Measurements from ENCODE around the gene ZNF107.
"Not testable (repeated sequence)": the region's sequence is repeated elsewhere in the genome, so short reads cannot be mapped to it uniquely, and the experiment has no call there.

Gene ZNF107

DNA sequence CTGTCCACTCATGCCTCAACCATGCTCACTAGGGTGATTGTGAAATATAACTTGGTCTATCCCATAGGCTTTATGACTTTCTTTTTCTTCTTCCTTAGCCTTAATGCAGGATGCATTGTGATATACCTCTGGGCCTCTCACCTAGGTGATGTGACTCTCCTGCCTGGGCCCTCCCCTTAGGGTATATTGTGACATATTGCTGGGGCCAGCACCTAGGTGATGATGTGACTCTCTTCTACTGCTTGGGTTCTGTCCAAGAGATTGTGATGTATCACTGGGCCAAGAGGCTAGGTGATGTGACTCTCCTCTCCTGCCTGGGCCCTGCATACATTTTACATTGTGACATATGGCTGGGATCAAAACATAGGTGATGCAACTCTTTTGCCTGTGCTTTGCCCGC, 14.7 kb upstream of the ZNF107 start:
- DNase-seq (ENCODE audit: low read depth) = no peak

DNA sequence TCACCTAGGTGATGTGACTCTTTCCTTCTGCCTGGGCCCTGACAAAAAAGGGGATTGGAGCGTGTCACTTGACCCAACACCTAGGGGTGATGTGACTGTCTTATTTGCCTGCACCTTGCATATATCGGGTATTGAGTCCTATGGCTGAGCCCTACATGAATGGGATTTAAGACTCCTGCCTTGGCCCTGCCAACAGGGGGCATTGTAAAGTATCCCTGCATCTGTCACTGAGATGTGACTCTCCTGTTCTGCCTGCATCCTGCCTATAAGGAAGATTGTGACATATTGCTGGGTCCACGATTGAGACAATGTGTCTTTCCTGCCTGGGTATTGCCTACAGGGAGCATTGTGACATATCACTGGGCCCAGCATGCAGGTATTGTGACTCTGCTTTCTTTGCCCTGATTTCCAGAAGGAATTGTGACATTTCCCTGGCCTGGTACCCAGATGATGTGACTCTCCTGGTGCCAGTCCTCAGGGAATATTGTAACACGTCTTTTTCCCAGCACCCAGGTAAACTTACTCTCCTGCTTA, 14.2 kb upstream of the ZNF107 start:
- no peak for DNase-seq (ENCODE audit: low read depth)

DNA sequence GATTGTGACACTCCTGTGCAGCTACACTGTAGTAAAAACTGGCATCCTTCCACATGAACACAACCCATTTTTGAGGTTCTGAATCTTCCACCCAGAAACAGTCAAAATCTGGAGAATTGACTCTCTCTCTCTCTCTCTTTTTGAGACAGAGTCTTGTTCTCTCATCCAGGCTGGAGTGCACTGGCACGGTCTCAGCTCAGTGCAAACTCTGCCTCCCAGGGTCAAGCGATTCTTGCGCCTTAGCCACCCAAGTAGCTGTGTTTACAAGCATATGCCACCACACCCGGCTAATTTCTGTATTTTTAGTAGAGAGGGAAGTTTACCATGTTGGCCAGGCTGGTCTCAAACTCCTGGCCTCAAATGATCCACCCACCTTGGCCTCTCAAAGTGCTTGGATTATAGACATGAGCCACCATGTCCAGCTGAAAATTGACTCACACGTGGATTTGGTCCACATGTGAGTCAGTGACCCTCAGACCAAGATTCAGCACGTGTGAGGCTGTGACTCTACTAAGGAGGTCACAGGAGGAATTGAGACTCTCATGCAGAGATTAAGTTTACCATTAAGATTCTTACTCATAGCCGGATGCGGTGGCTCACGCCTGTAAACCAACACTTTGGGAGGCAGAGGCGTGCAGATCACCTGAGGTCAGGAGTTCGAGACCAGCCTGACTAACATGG, 12.1 kb upstream of the ZNF107 start:
- DNase-seq (ENCODE audit: low read depth) = no peak

DNA sequence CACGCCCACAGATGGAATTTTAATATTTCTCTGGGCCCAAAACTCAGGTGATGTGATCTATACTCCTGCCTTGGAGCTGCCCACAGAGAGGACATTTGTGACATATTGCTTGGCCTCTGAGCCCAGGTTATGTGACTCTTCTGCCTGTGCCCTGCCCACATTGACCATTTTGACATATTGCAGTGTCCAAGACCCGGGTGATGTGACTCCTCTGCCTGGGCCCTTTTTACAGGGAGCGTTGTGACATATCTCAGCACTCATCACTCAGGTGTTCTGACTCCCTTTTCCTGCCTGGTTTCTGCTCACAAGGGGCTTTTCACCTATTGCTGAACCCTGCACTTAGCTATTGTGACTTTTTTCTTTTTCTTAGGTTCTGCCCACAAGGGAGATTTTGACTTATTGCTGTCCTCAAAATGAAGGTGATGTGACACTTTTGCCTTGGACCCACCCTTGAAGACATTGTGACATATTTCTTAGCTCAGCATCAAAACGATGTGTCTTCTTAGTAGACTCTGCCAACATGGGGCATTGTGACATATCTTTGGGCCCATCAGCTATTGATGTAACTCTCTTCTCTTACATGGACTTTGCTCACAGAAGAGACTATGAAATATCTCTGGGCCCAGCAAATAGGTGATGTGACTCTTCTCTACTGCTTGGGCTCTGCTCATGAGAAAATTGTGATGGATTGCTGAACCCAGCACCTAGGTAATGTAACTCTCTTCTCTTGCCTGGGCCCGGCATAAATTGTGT, 11.0 kb upstream of the ZNF107 start:
- DNase-seq (ENCODE audit: low read depth) = no peak

DNA sequence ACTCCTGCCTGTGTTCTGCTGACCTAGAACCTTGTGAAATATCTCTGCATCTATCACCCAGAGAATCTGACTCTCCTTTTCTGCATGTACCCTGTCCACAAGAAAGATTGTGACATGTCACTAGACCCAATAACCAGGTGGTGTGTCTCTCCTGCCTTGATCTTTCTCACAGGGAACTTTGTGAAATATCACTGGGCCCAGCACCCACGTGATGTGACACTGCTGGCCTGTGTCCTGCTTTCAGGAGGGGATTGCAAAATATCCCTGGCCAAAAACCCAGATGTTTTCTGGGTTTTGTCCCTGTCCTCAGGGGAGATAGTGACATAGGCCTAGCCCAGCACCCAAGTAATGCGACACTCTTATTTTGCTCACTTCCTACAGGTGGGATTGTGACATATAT, 10.1 kb upstream of the ZNF107 start:
- DNase-seq (ENCODE audit: low read depth) = no peak

DNA sequence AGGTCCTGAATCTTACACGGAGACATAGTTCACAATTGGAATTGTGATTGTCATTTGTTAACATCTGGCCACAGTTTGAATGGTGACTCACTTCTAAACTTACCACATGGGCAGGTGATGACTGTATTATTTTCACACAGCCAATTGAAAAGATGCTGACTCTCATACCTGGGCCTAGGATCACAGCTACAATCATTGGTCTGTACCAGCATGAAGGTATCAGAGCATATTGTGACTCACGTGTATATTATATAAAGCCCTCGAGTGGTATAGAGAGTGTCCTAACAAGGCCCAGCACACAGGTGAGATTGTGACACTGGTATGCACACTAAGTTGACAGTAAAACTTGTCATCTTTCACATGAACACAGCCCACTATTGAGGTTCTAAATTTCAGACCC, 9.4 kb upstream of the ZNF107 start:
- DNase-seq (ENCODE audit: low read depth) = no peak

DNA sequence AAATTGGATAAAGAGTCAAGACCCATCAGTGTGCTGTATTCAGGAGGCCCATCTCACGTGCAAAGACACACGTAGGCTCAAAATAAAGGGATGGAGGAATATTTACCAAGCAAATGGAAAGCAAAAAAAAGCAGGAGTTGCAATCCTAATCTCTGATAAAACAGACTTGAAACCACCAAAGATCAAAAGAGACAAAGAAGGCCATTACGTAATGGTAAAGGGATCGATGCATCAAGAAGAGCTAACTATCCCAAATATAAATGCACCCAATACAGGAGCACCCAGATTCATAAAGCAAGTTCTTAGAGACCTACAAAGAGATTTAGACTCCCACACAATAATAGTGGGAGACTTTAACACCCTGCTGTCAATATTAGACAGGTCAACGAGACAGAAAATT, 3.8 kb upstream of the ZNF107 start:
- not testable (repeated sequence) for DNase-seq (ENCODE audit: low read depth)

DNA sequence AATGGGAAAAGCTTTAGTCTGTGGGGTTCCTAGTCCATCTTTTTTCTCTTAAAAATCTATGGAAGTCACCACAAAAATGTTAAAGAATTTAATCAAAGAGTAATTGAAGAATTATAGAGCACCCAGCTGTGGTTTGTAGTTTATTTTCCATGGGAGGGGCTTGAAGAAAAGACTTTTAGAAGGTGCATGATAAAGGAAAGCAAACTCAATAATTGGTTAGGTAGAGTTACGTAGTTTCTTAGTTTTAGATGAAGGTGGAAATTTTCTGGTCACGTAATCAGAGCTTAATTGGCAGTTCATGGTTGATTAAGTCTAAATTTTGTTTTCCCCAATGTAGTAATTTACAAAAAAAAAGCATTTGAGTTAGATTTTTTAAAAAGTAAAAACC, 724 bp downstream of the ZNF107 start:
- no peak for DNase-seq (ENCODE audit: low read depth)

DNA sequence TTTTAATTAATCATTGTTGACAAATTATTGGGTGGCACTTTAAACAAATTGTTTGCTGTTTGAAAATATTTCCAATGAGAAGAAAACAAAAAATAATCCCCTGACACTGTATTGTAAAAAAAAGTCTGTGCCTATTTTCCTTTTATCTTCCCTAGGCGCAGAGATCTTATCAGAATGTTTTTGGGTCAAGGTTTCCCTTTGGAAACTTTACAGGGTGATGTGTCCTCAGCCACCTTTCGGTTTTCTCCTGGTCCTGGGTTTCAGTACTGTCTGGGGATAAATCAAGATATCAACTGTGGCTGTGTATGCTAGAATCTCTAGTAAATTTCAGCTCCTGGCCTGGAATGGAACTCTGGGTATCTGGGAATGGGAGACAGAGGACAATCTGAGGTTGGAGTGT, 1.4 kb downstream of the ZNF107 start:
- DNase-seq (ENCODE audit: low read depth) = no peak

DNA sequence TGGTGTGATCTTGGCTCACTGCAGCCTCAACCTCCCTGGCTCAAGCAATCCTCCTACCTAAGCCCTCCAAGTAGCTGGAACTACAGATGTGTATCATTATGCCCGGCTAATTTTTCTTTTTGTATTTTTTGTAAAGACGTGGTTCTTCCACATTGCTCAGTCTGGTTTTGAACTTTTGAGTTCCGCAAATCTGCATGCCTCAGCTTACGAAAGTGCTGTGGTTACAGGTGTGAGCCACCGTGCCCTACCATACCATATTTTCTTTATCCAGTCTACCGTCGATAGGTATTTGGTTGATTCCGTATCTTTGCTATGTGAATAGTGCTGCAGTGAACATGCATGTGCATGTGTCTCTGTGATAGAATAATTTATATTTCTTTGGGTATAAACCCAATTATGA, 6.5 kb downstream of the ZNF107 start:
- no peak for DNase-seq (ENCODE audit: low read depth)

DNA sequence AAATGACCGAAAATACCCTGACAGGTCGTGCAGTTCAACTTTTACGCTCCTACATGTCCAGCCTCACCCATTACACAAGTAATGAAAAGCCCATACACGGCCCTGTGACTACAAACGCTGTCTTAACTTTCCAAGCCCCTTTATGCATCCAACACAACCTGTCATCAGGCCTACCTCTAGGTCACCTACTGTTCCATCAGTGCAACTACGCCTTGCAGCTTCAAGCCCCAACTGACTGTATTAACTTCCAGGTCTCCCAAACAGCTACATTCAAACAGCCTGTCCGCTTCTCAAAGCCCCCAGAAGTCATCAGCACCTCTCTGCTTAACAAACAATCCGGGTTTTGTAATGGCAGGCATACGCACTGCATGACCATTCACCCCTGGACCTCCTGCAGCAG, 19.2 kb downstream of the ZNF107 start:
- DNase-seq (ENCODE audit: low read depth) = no peak

DNA sequence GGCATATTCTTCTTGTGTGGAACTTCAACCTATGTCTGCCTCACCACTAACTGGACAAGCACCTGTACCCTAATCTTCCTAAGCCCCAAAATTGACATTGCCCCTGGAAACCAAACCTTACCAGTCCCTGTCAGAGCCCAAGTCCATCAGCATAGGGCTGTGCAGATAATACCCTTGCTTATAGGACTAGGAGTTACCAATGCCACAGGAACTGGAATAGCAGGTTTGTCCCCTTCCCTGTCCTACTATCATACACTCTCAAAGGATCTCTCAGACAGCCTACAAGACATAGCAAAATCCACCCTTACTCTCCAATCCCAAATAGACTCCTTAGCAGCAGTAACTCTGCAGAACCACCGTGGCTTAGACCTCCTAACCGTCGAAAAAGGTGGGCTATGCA, 19.8 kb downstream of the ZNF107 start:
- DNase-seq (ENCODE audit: low read depth) = no peak

DNA sequence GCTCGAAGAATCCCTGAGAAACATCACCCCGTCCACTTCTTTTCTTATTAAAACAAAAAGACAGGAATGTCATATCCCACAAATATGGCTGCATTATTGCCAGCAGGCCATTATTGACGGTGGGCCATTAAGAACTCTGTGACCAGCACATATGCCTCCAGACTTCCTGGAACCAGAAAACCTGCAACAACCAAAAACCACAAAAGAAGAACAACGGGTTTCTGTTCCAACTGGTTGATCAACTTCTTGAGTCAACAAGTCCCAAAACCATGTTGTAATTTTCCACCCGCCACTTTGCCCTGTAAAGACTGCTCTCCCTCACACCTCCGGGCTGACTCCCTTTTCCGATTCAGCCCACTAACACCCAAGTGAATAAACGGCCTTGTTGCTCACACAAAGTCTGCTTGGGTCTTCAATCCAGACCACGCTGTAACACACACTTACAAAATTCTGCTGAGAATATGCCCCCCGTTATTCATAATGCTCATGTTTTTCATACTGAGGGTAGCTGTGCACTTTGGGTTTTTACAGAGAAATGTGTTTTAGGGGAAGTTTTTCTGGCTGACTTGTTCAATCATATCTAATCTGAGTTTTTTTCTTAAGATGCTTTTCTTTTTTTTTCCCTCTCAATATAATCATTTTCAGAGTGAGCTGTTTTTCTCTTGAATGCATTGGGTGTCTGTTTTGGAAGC, 20.7 kb downstream of the ZNF107 start:
- DNase-seq (ENCODE audit: low read depth) = no peak

DNA sequence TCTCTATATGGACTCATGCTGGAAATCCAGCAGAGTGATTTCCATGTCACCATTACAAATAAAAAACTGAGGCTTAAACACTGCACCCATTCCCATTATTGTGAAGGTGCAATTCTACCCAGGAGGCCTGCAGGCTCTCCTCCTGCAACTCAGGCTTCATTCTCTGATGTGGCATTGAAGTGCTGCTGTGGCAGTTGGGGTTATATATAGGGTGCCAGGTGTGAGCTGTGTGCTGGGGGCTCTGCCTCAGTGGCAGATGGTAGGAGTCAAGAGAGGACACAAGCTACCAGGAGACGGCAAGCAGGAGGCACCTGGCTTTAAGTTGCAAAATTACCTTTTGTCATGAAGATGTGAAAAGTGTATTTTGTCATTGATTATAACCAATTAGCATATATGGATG, 21.3 kb downstream of the ZNF107 start:
- no peak for DNase-seq (ENCODE audit: low read depth)

DNA sequence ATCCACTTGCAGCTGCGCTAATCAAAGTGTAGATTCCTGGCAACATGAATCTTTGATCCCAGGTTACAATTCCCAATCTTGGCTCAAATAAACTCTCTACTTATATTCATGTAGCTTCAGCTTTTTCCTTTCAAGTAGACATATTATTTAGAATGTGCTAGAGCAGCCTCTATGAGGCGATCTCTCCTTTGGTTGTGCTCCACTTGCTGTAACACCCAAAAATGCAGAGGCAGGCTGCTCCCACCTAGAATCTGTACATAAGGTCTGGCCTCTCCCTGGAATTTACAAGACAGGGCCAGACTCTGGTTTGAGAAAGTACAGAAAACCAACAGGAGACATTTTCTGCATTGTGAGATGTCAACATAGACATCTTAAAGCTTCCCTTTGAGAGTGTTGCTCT, 23.1 kb downstream of the ZNF107 start:
- no peak for DNase-seq (ENCODE audit: low read depth)

DNA sequence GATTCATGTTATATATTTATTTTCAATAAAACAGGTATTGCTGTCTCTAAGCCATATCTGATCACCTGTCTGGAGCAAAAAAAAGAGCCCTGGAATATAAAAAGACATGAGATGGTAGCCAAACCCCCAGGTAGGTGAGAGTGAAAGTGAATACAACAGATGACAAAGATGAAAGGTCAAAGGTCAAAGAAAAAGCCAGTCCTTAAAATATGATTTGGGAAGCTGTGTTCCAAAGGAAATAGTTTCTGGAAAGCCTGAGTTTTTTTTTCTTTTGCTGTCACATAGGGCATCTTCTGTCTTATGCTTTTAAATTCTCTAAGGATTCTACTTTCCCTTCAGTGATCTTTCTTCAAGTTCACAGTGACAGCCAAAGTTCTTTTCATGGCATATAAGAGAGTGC, 25.9 kb downstream of the ZNF107 start:
- no peak for DNase-seq (ENCODE audit: low read depth)

DNA sequence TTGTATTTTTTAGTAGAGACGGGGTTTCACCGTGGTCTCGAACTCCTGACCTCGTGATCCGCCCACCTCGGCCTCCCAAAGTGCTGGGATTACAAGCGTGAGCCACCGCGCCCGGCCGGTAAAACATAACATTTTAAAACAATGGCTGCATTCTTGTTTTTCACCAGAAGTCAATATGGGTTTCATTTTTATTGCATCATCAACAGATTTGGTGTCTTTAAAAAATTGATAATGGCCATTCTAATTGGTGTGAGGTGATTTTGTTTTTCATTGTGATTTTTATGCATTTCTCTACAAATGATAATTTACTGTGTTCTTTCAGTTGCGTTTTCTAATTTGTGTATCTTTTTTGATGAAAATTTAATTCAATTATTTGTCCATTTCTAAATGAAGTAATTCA, 31.9 kb downstream of the ZNF107 start:
- DNase-seq (ENCODE audit: low read depth) = not testable (repeated sequence)

DNA sequence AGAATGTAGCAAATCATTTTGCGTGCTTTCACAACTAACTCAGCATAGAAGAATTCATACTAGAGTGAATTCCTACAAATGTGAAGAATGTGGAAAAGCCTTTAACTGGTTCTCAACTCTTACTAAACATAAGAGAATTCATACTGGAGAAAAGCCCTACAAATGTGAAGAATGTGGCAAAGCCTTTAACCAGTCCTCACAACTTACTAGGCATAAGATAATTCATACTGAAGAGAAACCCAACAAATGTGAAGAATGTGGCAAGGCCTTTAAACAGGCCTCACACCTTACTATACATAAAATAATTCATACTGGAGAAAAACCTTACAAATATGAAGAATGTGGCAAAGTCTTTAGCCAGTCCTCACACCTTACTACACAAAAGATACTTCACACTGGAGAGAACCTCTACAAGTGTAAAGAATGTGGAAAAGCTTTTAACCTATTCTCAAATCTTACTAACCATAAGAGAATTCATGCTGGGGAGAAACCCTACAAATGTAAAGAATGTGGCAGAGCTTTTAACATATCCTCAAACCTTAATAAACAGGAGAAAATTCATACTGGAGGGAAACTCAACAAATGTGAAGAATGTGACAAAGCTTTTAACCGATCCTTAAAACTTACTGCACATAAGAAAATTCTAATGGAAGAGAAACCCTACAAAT, 40.8 kb downstream of the ZNF107 start:
- no peak for DNase-seq (ENCODE audit: low read depth)

DNA sequence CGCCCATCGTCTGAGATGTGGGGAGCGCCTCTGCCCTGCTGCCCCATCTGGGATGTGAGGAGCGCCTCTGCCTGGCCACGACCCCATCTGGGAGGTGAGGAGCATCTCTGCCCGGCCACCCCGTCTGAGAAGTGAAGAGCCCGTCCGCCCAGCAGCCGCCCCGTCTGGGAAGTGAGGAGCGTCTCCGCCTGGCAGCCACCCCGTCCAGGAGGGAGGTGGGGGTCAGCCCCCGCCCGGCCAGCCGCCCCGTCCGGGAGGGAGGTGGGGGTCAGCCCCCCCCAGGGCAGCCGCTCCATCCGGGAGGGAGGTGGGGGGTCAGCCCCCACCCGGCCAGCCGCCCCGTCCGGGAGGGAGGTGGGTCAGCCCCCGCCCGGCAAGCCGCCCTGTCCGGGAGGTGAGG, 52.0 kb downstream of the ZNF107 start:
- not testable (repeated sequence) for DNase-seq (ENCODE audit: low read depth)

DNA sequence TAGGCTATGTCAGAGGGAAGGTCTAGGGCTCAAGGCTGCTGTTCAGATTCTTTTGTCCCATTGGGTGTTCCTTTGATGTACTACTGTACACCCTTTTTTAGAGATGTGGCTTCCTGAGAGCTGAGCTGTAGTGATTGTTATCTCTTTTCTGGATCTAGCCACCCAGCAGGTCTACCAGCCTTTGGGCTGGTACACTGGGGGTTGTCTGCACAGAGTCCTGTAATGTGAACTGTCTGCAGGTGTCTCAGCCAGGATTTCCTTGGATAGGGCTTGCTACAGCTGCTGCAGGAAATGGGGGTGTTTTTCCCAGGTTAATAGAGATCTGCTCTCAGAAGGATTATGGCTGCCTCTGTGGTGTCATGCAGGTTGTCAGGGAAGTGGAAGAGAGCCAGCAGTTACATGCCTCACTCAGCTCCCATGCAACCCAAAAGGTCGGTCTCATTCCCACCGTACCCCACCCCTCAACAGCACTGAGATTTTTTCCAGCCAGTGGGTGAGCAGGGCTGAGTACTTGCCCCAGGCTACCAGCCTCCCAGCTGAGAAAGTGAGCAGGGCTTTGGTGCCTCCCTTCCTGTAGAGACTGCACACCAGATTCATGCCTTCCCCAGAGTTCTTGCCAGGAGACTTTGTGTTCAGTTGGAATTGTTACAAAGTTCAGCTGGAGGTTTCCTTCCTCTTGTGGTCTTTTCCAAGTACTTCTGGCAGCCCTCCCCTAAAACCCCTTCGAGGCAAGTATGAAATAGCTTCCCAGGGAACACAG, 63.3 kb downstream of the ZNF107 start:
- no peak for DNase-seq (ENCODE audit: low read depth)

DNA sequence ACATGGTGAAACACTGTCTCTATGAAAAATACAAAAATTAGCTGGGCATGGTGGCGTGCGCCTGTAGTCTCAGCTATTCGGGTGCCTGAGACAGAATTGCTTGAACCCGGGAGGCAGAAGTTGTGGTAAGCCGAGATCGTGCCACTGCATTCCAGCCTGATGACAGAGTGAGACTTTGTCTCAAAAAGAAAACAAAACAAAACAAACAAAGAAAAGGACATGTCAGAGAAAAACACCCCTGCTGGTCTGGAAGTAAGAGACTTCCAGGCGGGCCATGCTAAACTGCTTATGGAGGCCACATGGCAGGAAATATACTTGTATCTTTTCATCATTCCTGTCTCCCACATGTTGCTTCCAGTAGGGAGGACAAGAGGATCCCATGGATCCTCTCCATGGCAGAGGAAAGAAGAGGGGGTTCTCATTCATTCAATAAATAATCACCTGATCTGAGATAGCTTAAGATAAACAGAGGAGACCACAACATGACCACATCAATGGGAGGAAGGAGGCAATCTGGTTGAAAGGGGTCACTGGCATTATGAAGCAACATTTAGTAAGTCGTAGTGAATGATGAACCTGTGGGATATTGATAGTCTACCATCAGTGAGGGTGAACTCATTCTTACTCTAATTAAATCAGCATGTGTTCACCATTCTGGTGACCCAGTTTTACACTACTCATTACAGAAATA, 67.8 kb downstream of the ZNF107 start:
- no peak for DNase-seq (ENCODE audit: low read depth)
